ENCODE results near the gene ARHGAP44. TPM values are rescaled to one million over a fixed set of nuclear protein-coding genes. Genes with fewer than 3 reads are reported as not detected.

Gene ARHGAP44
- total RNA-seq, 1 donor from 2014 or later, result 17.5 TPM

DNA sequence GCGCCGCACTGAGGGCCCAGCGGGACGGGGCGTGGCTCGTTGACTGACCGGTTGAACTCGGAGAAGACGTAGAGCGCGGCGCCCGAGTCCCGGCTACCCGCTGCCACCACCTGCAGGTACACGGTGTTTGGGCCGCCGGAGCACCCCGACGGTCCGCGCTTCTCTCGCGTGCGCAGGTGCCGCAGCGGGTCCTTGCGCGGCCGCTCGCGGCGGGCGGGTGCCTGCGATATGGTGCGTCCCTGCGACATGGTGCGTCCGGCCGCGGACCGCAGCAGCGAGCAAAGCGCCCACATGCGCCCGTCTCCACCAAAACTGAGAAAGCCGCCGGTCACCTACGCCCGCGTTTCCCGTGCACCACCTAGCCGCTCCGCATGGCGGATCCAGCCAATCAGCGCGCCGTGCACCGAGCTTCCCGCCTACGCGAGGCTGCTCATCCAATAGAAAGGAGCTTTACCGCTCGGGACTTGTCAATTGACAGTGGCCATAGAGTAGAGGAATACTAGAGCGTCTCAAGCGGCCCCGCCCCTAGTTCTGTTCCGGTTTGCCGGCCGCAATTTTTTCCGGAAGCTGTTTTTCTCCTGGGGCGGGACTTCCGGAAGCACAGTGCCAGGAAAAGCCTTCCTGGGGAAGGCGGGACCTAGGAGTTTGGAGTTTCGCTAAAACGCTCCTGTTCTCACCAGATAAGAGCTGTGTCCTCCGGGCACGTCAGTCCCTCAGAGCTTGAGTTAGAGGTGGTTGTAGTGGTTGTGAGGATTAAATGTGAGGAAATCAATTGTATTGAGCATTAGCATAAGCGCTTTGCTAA lies 228.6 kb downstream of the ARHGAP44 start, which contains the start of gene ELAC2:
Gene ELAC2, minus strand, starts transcription at position 373 of the 805 bp plus-strand sequence. Its CDS starts 80 bp downstream, at position 293.
- peak within 1 kb of the TSS; percentile 94 for H3K4me3 Mint-ChIP-seq (ENCODE audit: unreplicated experiment)
- peaks cover 6% of the 10 kb centered on the region for H3K4me1 Mint-ChIP-seq (ENCODE audit: low read depth, unreplicated experiment)
- TF ChIP-seq CTCF (IDR thresholded peaks at IDR 0.05; ENCODE audit: partially characterized antibody, unreplicated experiment), result peak; percentile 21
- no peaks in the 10 kb centered on the region for H3K9me3 Mint-ChIP-seq (ENCODE audit: unreplicated experiment)
- peak within 1 kb of the TSS; percentile 52 for H3K27ac Mint-ChIP-seq (ENCODE audit: unreplicated experiment)
- no peaks in the 10 kb centered on the region for H3K27me3 Mint-ChIP-seq (ENCODE audit: unreplicated experiment)
- peak; percentile 94 for DNase-seq
- peaks cover 5% of the 10 kb centered on the region for H3K36me3 Mint-ChIP-seq (ENCODE audit: unreplicated experiment)

DNA sequence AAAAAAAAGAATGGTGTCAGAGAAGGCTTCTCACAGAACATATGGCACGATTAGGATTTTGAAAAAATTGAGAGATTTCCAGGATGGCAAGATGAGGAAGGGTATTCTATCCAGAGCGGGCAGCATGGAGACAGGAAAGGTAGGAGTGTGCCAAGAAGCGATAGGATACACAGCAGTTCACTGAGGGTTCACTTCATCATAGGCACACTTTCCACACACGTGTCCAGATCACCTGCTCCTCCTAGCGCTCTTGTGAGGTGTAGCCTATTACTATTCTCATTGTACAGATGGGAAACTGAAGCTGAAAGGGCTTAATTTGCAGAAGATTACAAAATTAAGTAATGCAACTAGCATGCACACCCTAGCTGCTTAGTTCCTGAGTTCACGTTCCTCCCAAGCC lies 234.7 kb downstream of the ARHGAP44 start:
- H3K27me3 Mint-ChIP-seq (ENCODE audit: unreplicated experiment), result no peaks in the 10 kb centered on the region
- H3K27ac Mint-ChIP-seq (ENCODE audit: unreplicated experiment), result peak overlapping the region; percentile 46
- peaks cover 5% of the 10 kb centered on the region for H3K36me3 Mint-ChIP-seq (ENCODE audit: unreplicated experiment)
- H3K9me3 Mint-ChIP-seq (ENCODE audit: unreplicated experiment), result peaks cover 2% of the 10 kb centered on the region
- H3K4me3 Mint-ChIP-seq (ENCODE audit: unreplicated experiment), result no peak overlapping the region
- no peak for DNase-seq
- peaks cover 6% of the 10 kb centered on the region for H3K4me1 Mint-ChIP-seq (ENCODE audit: low read depth, unreplicated experiment)
- no peak for TF ChIP-seq CTCF (IDR thresholded peaks at IDR 0.05; ENCODE audit: partially characterized antibody, unreplicated experiment)

DNA sequence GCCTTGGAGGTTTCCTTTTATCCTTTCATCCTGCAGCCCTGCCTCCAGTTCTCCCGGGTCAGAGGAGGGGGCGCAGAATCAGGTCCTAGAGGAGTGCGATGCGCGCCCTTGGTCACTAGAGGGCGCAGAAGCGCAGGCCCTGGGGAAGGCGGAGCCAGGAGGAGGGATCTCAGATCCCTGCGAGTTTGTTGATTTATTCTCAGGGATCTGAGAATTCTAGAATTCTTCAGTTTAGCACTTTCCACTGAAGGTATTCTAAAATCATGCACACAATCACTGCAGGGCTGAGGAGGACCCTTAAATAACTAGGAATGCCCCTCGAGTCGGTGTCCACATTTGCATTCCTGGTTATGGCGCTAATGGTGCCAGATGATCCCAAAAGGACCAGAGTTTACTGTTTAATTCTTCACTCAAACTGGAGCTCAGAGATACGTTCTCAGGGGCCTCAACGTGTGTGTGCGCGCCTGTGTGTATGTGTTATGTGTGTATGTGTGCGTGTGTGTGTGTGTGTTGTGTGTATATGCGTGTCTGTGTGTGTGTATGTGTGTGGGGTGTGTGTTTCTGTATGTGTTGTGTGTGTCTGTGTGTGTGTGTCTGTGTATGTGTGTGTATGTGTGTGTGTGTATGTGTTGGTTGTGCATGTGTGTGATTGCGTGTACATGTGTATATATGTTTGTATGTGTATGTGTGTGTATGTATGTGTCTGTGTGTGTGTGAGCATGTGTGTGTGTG lies 235.4 kb downstream of the ARHGAP44 start:
- TF ChIP-seq CTCF (IDR thresholded peaks at IDR 0.05; ENCODE audit: partially characterized antibody, unreplicated experiment), result peak; percentile 89
- H3K36me3 Mint-ChIP-seq (ENCODE audit: unreplicated experiment), result peaks cover 5% of the 10 kb centered on the region
- H3K9me3 Mint-ChIP-seq (ENCODE audit: unreplicated experiment), result peaks cover 2% of the 10 kb centered on the region
- H3K27me3 Mint-ChIP-seq (ENCODE audit: unreplicated experiment), result no peaks in the 10 kb centered on the region
- peak; percentile 87 for DNase-seq
- peak overlapping the region; percentile 67 for H3K27ac Mint-ChIP-seq (ENCODE audit: unreplicated experiment)
- peaks cover 10% of the 10 kb centered on the region for H3K4me1 Mint-ChIP-seq (ENCODE audit: low read depth, unreplicated experiment)
- H3K4me3 Mint-ChIP-seq (ENCODE audit: unreplicated experiment), result peak overlapping the region; percentile 8

- TF ChIP-seq CTCF (IDR thresholded peaks at IDR 0.05; ENCODE audit: partially characterized antibody, unreplicated experiment), result no peak
- peaks cover 2% of the 10 kb centered on the region for H3K9me3 Mint-ChIP-seq (ENCODE audit: unreplicated experiment)
- no peaks in the 10 kb centered on the region for H3K27me3 Mint-ChIP-seq (ENCODE audit: unreplicated experiment)
- H3K27ac Mint-ChIP-seq (ENCODE audit: unreplicated experiment), result peak overlapping the region; percentile 67
- H3K36me3 Mint-ChIP-seq (ENCODE audit: unreplicated experiment), result peaks cover 5% of the 10 kb centered on the region
- H3K4me3 Mint-ChIP-seq (ENCODE audit: unreplicated experiment), result no peak overlapping the region
- peaks cover 13% of the 10 kb centered on the region for H3K4me1 Mint-ChIP-seq (ENCODE audit: low read depth, unreplicated experiment)
- no peak for DNase-seq
These were observed 235.9 kb downstream of the ARHGAP44 start for GRCh38 chr17:13025258-13025627.

DNA sequence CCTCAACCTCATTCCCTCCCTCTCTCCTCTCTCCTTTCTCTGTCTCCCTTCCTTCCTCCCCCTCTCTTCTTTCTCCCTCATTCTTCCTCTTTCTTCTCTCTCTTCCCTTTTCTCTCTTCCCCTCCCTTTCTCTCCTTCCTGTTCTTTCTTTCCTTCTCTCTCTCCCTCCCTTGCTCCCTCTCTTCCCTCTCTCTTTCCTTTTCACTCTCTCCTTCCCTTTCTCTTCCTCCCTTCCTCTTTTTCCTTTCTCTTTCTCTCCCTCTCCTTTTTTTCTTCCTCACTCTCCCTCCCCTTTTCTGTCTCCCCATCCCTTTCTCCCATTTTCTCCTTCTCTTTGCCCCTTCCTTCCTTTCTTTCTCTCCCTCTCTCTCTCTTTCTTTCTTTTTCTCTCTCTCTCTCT lies 236.4 kb downstream of the ARHGAP44 start:
- H3K4me3 Mint-ChIP-seq (ENCODE audit: unreplicated experiment), result no peak overlapping the region
- peaks cover 5% of the 10 kb centered on the region for H3K36me3 Mint-ChIP-seq (ENCODE audit: unreplicated experiment)
- peaks cover 14% of the 10 kb centered on the region for H3K4me1 Mint-ChIP-seq (ENCODE audit: low read depth, unreplicated experiment)
- DNase-seq, result no peak
- H3K9me3 Mint-ChIP-seq (ENCODE audit: unreplicated experiment), result peaks cover 5% of the 10 kb centered on the region
- no peaks in the 10 kb centered on the region for H3K27me3 Mint-ChIP-seq (ENCODE audit: unreplicated experiment)
- TF ChIP-seq CTCF (IDR thresholded peaks at IDR 0.05; ENCODE audit: partially characterized antibody, unreplicated experiment), result no peak
- H3K27ac Mint-ChIP-seq (ENCODE audit: unreplicated experiment), result no peak overlapping the region

Measured in glutamatergic neuron (in vitro differentiated cells).